HG03196 (cell line): ENCODE data around the gene OBSCN.
A peak's percentile ranks its signal among the peaks of the same experiment; 100 is the strongest.

Source experiments
- ATAC-seq: cut with Tn5 transposase; IDR thresholded peaks from one replicate; pipeline ENCODE4 v1.9.1; 2021; ENCODE audit not compliant: unreplicated experiment

OBSCN gene, protein sequence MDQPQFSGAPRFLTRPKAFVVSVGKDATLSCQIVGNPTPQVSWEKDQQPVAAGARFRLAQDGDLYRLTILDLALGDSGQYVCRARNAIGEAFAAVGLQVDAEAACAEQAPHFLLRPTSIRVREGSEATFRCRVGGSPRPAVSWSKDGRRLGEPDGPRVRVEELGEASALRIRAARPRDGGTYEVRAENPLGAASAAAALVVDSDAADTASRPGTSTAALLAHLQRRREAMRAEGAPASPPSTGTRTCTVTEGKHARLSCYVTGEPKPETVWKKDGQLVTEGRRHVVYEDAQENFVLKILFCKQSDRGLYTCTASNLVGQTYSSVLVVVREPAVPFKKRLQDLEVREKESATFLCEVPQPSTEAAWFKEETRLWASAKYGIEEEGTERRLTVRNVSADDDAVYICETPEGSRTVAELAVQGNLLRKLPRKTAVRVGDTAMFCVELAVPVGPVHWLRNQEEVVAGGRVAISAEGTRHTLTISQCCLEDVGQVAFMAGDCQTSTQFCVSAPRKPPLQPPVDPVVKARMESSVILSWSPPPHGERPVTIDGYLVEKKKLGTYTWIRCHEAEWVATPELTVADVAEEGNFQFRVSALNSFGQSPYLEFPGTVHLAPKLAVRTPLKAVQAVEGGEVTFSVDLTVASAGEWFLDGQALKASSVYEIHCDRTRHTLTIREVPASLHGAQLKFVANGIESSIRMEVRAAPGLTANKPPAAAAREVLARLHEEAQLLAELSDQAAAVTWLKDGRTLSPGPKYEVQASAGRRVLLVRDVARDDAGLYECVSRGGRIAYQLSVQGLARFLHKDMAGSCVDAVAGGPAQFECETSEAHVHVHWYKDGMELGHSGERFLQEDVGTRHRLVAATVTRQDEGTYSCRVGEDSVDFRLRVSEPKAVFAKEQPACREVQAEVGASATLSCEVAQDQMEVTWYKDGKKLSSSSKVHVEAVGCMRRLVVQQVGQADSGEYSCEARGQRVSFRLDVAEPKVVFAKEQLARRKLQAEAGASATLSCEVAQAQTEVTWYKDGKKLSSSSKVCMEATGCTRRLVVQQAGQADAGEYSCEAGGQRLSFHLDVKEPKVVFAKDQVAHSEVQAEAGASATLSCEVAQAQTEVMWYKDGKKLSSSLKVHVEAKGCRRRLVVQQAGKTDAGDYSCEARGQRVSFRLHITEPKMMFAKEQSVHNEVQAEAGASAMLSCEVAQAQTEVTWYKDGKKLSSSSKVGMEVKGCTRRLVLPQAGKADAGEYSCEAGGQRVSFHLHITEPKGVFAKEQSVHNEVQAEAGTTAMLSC (N-terminal part only)

DNA sequence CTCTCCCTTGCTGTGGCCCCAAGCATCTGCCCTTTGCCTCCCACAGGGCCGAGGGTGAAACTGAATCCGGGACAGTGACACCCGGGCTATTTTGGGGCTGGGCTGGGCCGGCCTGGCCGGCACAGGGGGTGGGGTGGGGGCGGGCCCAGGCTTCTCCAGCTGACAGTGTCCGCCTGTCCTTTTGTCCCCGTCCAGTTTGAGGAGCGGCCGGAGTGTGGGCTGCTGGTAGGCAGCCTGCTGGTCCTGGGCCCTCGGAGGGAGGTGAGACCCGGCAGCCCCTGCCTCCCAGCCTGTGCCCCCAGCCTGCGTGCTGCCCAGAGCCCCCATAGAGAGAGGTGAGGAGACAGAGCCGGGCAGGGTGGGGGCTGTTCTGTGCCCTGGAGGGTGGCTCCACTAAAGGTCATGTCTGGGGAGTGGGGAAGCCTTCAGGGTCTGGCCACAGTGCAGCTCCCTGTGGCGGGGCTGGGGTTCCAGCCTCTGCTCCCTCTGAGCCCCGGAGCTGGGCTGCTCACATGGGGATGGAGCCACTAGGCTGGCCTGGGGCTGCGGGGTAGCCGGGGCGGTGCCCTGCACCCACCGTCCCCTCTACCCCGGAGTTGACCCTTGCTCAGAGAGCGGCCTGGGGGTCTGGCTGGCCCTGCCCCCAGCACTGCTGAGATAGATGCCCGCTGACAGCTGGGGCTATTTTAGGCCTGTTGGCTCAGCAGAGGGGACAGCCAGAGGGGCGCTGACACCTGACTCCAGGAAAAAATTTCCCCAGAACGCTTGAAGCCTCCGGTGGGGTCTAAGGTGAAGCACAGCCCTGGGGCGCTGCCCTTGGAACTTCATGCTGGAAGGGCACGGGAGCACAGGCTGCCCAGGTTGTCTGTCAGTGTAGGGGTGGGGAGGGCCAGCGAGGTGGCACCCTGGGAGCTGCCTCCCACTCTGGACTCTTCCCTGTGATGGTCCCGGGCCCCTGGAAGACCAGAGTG lies at the start of gene OBSCN:
Gene OBSCN (plus strand): TSS at position 194 of the 971 bp plus-strand sequence. CDS start 3,740 bp downstream, outside the sequence.
- ATAC-seq, result no peak

GRCh38 chr1:228158151-228159007 lies 49.5 kb upstream of the OBSCN start:
- ATAC-seq, result no peak

GRCh38 chr1:228159008-228159665 lies 48.7 kb upstream of the OBSCN start:
- ATAC-seq, result no peak

GRCh38 chr1:228160201-228160761 lies 47.6 kb upstream of the OBSCN start:
- no peak for ATAC-seq

DNA sequence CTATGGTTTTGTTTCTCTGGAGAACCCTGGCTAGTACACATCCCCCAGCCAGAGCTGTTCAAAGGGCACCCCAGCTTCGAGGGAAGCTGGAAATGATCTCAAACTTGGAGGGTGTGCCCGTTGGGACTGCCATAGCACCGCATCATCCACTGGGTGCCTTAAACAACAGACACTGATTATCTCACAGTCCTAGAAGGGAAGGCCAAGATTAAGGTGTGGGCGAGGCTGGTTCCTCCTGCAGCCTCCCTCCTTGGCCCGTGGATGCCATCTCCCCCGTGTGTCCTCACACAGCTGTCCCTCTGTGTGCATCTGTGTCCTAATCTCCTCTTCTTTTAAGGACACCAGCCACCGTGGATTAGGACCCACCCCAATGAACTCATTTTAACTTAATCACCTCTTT lies 46.5 kb upstream of the OBSCN start:
- ATAC-seq, result no peak

- no peak for ATAC-seq
These were observed 46.0 kb upstream of the OBSCN start for GRCh38 chr1:228161866-228162265.

DNA sequence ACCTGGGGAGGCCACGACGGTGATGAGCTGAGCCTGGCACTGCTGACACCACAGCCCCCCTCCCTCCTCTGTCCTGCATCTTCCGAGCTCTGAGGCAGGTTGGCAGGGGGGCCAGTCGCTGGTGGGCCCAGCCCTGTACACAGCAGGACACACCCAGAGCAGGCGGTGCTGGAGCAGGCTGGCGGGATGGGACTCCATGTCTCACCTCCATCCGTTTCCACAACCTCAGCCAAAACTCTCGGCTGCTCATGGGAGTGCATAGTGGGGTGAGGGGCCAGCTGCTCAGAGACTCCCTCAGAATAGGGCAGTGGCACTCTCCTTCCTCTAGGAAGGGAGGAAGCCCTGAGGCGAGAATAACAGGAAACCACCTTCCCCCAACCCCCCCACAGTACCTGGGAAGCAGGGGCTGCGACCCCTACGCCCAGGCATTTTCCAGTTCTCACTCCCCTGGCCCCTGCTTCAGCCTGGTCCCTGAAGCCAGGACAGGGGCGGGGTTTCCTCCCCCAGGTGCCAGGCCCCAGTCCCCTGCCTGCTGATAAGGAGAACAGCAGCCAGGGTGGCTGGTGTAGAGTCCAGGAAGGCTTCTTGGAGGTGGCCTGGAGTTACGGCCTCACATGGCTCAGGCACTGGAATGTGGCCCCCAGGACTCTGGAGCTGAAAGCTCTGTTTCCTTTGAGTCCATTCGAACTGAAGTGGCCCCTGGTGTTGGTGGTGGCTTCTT lies 45.4 kb upstream of the OBSCN start:
- no peak for ATAC-seq

GRCh38 chr1:228163007-228163753 lies 44.7 kb upstream of the OBSCN start:
- ATAC-seq, result no peak

DNA sequence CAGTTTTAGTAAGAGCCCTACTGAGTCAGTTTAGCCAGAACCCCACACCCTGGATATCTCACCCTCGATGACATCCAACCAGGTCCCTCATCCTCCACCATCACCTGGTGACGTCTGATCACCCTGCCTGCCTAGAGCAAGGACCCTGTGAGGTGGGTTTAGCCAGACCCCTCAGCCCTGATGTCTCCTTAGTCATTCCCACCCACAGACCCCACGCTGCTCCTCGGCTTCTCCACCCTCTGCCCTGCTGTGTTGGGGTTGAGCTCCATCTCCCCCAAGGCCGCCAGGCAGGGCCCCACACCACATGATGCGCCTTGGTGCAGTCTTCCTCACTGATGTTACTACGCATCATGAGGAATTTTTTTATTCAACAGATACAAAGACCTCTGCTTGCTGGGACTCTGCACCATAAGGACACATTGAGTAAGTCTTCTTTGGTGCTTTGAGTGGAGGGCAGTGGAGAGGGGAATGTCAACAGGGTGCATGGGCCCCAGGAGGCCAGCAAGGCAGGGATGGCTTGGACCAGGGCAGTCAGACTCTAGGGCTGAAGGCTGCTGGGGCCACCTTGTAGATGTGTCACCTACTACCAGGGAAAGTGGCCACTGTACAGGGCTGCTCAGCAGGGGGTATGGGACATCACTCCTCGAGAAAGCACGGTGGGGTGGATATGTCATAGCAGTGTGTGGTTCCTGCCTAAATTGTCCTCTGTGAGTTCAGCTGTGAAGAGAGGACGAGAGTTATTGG lies 43.9 kb upstream of the OBSCN start:
- no peak for ATAC-seq

DNA sequence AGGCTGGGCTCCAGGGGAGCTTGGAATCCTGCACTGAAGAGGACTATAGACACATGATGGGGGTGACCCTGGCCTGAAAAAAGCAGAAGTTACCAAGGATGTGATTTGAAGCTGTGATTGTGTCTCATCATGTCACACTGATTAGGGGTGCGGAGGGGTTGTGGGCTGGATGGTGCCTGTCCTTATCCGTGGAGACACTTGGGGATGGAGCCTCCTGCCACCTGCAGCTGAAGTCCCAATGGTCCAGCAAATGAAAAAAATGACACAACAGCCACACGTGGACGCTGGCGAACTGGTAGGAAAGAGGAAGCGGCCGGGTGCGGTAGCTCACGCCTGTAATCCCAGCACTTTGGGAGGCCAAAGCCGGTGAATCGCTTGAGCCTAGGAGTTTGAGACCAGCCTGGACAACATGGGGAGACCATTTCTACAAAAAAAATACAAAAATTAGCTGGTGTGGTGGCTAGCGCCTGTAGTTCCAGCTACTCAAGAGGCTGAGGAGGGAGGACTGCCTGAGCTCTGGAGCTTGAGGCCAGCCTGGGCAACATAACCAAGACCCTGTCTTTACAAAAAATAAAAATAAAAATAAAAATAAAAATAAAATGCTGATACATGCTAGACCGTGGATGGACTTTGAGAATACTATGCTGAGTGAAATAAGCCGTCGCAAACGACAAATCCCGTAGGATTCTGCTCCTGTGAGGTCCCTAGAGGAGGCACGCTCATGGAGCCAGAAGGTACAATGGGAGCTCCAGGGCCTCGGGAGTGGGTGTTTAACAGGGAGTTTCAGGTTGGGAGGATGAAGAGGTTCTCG lies 43.1 kb upstream of the OBSCN start:
- ATAC-seq, result peak; percentile 0

- peak; percentile 84 for ATAC-seq
These were observed 42.3 kb upstream of the OBSCN start, which contains the start of gene IBA57 for GRCh38 chr1:228165372-228166169. Gene IBA57 (plus strand): TSS chr1:228165804. CDS start chr1:228165817, 13 bp downstream.

DNA sequence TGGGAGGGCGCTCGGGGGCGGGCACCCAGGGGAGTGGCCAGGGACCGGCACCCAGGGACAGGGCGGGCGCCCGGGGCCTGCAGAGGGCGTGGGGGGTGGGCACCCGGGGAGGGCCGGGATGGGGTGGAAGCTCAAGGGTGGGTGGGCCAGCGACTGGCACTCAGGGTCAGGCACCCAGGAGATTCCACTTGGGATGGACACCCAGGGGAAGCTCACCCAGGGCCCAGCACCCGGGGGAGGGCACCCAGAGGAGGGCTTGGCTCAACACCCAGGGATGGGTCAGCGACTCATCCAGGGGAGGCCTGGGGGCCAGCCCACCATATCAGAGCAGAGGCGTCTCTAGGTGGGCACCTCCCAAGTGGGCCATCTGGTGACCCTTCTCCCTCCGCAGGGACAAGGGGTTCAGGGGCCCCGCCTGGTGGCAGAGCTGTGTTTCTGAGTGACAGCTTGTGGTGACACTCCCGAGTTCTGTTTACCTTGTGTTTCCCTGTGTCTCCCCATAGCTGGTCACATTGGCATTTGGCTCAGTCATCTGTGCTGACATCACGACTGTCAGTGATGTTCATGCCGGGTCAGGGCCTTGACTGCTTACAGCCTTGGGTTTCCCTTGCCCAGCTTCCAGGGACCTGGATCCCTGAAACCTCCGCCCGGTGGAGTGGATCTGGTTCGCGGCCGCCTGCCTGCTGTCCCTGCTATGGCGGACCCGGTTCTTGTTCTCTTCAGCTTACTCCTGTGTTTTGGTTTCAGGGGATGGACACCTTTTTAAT lies 41.5 kb upstream of the OBSCN start:
- peak; percentile 14 for ATAC-seq

DNA sequence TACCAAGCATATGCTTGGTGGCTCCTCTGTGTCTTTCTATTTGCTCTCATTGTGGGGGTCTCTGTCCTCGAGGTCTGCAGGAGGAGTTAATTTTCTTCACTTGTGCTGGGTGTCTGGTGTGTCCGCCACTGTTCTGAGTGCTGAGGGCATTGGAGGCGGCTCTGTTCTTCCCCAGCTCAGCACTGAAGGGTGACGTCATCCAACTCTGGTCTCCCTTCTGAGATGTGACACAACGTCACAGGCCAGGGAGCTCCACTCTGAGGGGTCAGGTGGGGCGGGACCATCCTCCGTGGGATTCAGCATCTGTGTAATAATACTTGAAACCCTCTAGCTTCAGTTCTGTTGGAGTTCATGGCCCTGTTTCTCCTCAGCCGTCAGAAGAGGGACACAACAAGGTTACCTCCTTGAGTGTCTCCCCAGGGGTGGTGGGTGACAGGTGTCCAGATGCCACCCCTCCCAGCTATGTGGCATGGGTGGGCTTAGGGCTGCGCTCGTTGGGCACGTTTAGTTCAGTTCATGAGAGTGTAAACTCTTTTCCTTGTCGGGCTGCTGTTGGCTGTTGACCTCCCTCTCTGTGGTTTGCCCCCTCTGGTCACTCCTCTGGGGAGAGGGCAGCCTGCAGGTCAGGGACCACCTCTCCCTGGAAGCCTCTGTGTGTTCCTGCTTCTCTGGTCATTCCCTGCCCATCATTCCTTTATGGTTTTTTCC lies 39.1 kb upstream of the OBSCN start:
- ATAC-seq, result no peak
